GM08714 (cell line): ENCODE data around the gene ARL6IP5.

Experiments used
- H3K4me3 ChIP-seq: fragments of 200-500 bp; sonication (Bioruptor generic); 2 replicates; pipeline ENCODE4 v1.5.1; 2014; ENCODE audit warnings: mild to moderate bottlenecking, low read length, inconsistent platforms
- ZNF274 ChIP-seq: IDR thresholded peaks from 2 replicates; pipeline ENCODE4 v1.6.1; 2012; ENCODE audit warnings: mild to moderate bottlenecking, low read depth, low read length

The ARL6IP5 gene, protein sequence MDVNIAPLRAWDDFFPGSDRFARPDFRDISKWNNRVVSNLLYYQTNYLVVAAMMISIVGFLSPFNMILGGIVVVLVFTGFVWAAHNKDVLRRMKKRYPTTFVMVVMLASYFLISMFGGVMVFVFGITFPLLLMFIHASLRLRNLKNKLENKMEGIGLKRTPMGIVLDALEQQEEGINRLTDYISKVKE

DNA sequence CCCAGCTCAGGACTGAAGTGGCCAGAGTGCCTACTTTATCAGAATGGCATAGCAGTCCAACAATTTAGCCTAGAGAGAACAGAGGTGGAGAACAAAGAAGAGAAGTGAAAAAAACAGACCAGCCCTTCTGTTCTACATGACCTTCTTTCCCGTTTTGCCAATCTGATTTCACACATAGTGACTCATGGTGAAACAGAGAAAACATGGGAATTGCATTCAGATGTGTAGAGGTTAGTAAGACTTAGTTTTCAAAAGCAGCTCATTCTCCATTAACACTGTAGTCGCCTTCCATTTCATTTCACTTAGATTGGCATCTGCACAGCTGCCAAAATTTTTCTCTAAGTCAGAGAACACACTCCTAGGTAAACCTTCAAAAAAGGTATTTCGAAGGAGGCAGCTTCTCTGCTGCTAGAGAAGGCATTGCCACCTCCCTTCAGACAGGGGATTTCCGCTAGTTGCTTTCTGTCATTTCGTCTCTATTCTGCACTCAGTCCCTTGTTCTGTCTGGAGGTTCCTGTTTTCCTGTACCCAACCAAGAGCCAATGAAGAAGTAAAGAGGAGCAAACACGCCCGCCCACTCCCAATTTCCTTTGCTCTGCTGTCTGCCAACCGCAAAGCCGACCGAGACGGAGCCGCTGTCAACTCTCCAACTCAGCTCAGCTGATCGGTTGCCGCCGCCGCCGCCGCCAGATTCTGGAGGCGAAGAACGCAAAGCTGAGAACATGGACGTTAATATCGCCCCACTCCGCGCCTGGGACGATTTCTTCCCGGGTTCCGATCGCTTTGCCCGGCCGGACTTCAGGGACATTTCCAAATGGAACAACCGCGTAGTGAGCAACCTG, at the start of gene ARL6IP5:
Gene ARL6IP5, plus strand, starts transcription at position 612 of the 842 bp plus-strand sequence. Its CDS starts 111 bp downstream, at position 723.
- TF ChIP-seq ZNF274: no peak

DNA sequence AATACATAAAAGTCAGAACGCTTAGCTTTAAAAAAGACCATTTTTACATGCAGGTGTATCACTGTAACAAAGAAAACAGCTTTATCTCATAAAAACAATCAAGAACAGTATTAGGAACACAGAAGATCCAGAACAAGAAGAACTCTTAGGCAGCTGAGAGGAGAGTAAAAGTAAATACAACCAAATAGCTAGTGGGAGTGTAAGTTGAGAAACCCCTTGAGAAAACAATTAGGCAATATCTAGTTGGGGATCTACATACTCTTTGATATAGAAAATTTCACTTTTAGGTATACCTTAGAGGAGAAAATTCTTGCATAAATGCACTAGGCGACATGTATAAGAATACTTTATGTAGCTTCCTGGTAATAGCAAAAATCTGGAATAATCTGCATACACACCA, 40.1 kb upstream of the ARL6IP5 start:
- no peak for TF ChIP-seq ZNF274
- no peak overlapping the region for H3K4me3 ChIP-seq

More for the DNA sequence above, at the start of gene ARL6IP5:
- H3K4me3 ChIP-seq: peak within 1 kb of the TSS; percentile 84

DNA sequence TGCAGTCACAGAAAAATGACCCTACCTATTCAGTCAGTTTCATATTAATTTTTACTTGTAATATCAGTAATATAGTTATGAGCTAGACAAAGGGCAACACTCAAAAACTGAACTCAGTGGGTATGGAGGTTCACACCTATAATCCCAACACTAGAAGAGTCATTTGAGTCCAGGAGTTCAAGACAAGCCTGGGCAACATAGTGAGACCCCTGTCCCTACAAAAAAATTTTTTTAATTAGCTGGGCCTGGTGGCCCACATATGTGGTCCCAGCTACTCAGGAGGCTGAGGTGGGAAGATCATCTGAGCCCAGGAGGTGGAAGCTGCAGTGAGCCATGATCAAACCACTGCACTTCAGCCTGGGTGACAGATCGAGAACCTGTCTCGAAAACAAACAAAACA, 35.7 kb upstream of the ARL6IP5 start:
- no peak overlapping the region for H3K4me3 ChIP-seq
- TF ChIP-seq ZNF274: no peak

DNA sequence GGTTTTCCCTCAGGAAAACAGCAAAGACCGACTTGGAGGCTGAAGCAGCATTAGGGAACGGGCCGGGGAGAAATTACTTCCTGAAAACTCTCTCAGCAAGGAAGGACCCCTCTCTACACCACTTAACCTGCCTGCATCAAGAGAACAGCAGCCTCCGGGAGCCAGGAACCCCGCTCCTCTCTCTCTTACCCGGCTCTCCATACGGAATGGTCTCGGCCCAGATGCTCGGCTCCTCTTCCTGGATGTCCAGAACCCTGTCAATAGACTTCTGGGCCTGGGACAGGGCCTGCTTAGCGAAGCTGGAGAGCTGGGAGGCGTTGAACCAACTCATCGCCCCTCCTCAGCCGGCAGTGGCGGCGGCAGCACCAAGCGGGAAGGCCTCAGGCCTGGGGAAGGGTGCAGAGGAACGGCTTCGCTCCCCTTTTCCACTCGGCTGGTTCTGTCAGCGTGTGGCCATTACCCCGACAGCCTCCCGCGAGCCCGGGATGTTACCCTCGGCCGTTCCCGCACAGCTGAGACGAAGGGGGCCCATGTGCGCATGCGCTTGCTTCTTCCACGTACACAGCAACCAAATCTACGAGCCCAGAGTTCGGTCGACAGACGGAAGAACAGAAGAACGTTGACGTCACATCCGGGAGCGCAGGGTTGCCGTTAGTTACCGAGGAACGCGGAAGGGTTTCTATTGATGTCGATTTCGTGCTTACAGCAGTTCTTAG, 32.8 kb upstream of the ARL6IP5 start, which contains the start of gene TMF1:
Gene TMF1, minus strand, starts transcription at position 578 of the 716 bp plus-strand sequence. Its CDS starts 247 bp downstream, at position 331.
- no peak for TF ChIP-seq ZNF274
- peak within 1 kb of the TSS; percentile 80 for H3K4me3 ChIP-seq

DNA sequence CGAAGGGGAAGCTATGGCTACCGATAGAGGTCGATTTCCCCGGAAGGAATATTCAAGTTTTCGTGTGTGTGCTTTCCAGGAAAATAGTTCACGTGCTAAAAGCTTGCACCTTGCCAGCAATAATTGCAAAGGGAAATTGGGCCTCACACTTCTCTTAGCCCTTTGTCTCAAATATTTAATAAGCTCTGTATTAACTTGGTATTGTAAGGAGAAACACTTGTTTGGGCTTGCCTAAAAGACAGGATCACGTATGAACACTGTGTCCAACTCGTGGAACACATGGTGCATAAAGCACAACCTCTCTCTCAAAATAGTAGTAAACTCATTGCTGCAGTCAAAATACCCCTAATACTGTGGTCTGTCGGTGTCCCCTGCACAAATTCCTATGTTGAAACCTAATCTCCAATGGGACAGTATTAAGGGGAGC, 32.3 kb upstream of the ARL6IP5 start:
- H3K4me3 ChIP-seq: peak overlapping the region; percentile 30; the same call in 1 of the 2 replicates
- TF ChIP-seq ZNF274: no peak

DNA sequence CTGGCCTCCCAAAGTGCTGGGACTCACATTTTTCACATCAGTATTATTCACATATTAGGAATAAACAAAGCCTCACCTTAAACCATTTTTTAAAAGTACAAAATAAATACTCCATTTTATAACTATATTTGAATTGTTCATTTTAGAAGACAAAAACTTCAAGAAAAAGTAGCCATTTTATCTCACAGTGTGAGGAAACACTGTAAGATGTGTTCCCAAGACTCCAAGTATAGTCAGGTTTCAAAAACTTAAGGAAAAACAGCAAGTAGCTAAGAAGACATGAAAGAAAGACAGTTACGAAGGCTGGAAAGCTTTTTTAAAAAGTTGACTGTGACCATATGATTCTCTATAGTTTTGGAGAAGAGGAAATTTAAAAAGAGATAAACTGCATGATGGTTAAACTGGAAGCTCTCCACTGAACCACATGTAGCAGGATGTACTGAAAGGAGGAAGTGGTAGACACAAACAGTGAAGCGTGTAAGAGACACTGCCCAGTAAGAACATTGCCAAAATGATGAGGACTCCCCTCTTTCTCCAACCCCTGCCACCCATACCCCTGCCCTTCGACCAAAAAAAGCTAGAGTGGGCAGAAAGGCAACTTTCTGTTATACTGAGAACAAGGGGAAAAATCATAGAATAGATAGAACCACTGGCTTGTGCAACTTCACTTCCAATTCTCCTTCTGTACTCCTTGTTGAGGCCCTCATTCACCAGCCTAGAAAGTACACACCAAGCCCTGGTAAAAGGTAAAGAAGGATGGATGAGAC, 26.4 kb upstream of the ARL6IP5 start:
- no peak for TF ChIP-seq ZNF274

DNA sequence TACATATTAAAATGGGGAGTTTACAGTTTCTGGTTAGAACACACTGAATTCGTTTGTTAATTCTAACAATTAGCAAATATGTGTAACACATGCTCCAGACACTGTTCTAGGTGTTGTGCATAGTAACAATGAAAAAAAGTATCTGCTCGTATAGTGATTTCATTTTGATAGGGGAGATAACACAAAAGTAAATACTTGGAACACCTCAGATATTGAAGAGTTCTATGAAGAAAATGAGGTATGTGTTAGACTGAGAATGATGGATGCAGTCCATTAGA, 25.9 kb upstream of the ARL6IP5 start:
- TF ChIP-seq ZNF274: no peak

More for the DNA sequence above, 26.4 kb upstream of the ARL6IP5 start:
- H3K4me3 ChIP-seq: no peak overlapping the region; the same call in 1 of the 2 replicates

DNA sequence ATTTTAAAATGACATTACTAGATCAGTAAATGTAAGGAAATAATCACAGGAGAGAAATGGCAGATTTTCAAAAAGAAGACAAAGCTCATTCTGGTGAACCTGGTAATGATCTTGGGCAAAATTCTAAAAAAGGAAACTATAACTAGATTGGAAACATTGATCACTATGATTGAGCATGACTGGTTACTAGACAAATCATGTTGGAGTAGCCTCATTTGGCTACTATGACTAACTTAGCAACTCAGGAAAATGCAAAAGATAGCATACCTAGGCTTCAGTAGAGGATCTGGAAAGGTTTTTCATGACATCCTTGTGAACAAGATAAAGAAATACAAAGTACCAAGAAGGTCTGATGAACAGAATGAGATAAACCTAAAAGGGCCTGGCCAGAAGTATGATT, 25.0 kb upstream of the ARL6IP5 start:
- H3K4me3 ChIP-seq: no peak overlapping the region
- TF ChIP-seq ZNF274: no peak

More for the DNA sequence above, 25.9 kb upstream of the ARL6IP5 start:
- H3K4me3 ChIP-seq: no peak overlapping the region

DNA sequence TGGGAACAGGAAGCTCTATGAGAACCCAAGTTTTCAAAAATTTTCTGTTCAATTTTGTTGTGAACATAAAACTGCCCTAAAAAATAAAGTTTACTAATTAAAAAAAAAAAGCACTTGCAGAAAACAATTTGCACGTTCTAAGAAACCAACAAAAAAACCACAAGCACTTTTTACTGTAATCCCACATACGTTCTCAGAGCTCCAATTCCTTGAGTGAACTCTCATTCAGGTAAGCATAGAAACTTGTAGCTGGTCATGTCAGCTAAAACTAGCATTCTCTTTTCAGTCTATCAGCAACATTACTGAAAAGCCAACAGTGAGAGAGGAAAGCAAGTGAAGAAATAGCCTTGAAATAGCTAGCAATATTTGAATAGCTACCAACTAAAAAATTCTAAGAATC, 21.1 kb upstream of the ARL6IP5 start:
- no peak overlapping the region for H3K4me3 ChIP-seq
- TF ChIP-seq ZNF274: no peak

DNA sequence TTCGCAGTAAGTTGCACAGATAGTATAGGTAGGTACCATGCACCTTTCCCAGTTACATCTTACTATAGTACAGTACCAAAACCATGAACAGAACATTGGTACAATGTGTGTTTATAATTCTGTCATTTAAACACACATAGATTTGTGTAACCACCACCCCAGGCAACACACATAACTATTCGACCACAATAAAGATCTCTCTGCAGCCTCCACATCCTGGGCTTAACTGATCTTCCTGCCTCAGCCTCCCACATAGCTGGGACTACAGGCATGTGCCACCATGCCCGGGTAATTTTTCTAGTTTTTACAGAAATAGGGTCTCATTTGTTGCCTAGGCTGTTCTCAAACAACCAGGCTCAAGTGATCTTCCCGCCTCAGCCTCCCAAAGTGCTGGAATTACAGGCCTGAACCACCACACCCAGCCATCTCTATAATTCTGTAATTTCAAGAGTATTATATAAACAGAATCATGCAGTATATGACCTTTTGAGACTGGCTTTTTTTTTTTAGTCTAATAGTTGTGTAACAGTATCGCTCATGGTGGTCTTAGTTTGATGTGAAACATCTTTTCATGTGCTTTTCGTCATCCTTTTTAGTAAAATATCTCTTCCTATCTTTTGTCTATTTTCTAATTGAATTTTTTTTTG, 19.3 kb upstream of the ARL6IP5 start:
- H3K4me3 ChIP-seq: no peak overlapping the region
- TF ChIP-seq ZNF274: no peak

DNA sequence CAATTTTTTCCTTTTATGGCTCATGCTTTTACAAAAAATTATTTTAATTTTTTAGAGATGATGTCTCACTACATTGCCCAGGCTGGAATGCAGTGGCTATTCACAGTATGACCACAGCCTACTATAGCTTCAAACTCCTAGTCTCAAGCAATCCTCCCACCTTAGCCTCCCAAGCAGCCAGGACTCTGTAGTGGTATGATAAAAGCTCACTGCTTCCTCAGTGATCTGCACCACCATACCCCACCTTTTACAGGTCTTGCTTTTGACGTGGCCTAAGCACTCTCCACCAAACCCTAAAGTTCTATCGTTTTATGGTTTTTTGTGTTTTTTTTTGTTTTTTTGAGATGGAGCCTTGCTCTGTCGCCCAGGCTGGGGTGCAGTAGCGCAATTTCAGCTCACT, 18.6 kb upstream of the ARL6IP5 start:
- no peak overlapping the region for H3K4me3 ChIP-seq
- no peak for TF ChIP-seq ZNF274

DNA sequence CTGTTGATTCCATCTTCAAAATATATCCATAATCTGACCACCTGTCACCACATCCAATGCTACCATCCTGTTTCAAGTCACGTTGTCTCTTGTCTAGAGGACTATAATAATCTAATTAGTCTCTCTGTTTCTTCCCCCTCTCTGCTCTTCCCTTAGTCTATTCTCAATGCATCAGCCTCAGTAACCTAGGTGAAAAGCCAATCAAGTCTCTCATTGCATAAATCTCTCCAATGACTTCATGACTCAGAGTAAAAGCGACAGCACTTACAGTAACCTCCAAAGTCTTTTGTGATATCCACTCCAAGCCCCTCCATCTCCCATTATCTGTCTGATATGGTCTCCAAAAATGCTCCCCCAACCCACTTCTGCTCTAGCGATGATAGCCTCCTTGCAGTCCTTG, 11.8 kb upstream of the ARL6IP5 start:
- no peak overlapping the region for H3K4me3 ChIP-seq
- no peak for TF ChIP-seq ZNF274
